CD1c-positive myeloid dendritic cell (primary cell): ENCODE results near the gene KCNG3.

Experiments used
- DNase-seq: peaks from one replicate; pipeline ENCODE4 v3.0.0-alpha.2; 2016; ENCODE audit errors: extremely low spot score

KCNG3 gene

DNA sequence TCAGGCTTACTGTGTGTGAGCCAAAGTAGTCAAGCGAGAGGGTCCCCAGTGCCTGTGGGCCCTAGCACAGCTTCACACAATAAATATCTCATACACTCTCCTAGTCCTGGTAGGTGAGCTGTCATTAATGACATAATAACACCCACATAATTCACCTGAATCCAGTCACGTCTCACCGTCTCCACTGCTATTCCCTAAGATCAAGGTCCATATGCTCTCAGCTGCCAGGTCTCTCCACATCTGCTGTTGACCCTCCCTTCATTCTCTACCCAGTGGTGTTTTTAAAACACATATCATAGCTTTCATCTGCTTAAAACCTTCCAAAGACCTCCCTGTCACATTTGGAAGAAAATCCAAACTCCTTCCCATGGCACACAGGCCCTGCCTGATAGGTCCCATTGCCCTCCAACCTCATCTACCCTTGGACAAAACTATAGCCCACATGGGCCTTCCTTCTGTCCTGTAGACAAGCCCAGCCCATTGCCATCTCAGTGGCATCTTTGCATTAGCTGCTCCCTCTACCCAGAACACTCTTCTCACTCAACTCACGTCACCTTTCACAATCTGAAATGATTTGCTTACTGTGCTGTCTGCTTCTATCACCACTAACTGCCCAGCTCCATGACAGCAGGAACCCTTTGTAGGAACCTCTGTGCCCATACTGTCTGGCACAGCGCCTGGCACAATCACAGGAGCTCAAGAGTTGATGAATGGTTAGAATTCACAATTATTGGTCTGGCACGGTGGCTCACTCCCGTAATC is 7.5 kb downstream of the KCNG3 start:
- no peak for DNase-seq

- DNase-seq, result no peak
These were observed 13.4 kb downstream of the KCNG3 start for GRCh38 chr2:42480402-42480801.

GRCh38 chr2:42474765-42475454 is 18.9 kb downstream of the KCNG3 start:
- no peak for DNase-seq

- DNase-seq, result no peak
These were observed 23.1 kb downstream of the KCNG3 start for GRCh38 chr2:42470706-42471105.

GRCh38 chr2:42464631-42465030 is 29.2 kb downstream of the KCNG3 start:
- no peak for DNase-seq

DNA sequence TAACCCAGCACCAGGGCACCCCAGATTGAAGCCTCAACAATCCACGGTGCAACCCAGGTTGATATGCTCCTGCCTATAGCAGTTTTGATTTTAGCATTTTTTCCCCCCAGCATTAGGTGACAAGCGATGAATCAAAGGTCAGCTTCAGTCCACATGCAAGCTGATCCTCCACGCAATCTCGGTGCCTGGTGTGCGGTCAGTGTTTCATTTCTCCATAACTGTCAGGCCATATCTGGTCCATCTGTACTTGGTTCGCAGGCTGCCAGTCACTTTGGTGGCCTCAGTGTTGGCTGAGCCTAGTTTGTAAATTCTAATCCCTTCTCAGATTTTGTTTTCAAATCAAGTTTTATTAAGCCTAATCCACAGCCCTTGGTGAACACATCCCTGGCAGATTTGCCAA is 30.2 kb downstream of the KCNG3 start:
- no peak for DNase-seq

DNA sequence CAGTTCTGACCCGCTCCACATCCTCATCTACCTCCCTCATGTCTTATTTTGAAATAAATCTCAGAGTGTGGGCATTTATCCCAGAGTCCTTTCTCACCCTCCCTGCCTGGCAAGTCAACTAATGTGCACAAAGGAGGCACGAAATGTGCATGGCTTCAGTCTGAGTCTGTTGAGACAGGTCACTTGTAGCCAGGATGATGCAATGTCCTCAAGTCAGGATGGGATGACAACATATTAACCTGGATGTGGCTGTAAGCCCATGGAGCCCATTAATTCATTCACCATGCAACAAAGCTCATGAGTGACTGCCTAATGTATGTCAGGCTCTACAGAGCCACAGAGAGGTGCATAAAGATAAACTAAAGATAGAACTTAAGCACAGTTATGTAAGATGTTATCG is 34.5 kb downstream of the KCNG3 start:
- no peak for DNase-seq

DNA sequence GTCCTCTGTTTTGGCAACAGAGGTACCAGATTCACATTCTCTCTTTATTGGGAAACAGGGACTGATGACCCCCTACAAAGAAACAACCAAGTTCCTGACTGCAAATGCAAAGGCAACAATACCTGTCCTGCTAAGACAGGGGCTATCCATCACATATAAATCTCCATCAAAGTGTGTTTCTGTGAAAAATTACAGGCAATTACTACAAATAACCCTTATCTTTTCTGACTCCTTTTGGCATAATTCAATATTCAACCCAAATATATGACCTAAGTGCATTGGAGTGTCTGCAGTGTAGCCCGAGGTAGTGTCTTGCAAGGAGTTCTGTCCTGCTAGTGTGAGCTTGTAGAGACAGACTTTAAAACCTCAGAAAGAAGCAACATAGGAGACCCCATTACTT is 35.4 kb downstream of the KCNG3 start:
- no peak for DNase-seq

DNA sequence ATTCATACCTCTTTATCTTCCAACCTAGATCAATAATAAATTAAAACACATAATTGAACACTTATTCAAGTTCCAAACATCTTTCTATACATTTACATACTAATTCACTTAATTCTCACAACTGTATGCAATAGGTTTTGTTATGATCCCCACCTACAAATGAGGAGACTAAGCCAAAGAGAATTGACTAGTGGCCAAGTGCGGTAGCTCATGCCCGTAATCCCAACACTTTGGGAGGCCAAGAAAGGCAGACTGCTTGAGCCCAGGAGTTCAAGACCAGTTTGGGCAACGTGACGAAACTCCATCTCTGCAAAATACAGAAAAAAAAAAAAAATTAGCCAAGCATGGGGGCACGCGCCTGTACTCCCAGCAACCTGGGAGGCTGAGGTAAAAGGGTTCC is 36.8 kb downstream of the KCNG3 start:
- no peak for DNase-seq

DNA sequence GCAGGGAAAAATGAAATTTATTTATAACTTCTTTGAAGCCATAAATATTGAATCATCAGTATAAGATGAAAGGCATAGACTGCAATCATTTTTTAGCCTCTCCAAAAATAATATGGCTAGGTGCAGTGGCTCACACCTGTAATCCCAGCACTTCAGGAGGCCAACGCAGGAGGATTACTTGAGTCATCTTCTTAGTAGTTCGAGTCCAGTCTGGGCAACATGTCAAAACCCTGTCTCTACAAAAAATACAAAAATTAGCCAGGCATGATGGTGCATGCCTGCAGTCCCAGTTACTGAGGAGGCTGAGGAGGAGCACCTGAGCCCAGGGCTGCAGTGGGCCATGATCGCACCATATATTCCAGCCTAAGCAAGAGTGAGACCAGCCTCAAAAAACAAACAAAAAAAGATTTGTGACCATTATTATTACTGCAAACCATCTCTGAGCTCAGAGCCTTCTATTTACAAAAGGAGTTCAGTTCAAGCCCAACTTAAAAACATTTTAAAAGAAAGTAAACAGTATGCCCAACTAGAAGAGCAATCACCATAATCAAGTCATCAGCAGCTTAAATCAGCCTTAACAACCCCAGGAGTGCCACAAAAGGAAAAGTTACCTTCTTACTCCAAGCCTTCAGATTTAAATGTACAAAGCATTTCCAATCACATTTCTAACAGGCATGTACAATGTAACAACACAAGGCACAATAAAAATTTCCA is 37.5 kb downstream of the KCNG3 start:
- DNase-seq, result no peak

DNA sequence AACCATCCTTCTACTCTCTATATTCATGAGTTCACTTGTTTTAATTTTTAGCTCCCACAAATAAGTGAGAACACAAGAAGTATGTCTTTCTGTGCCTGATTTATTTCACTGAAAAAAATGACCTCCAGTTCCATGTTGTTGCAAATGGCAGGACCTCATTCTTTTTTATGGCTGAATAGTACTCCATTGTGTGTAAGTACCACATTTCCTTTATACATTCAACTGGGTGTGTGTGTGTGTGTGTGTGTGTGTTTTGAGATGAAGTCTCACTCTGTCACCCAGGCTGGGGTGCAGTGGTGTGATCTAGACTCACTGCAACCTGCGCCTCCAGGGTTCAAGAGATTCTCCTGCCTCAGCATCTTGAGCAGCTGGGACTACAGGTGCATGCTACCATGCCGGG is 41.2 kb downstream of the KCNG3 start:
- no peak for DNase-seq

- DNase-seq, result no peak
These were observed 43.6 kb downstream of the KCNG3 start for GRCh38 chr2:42450136-42450535.

- DNase-seq, result no peak
These were observed 44.4 kb downstream of the KCNG3 start for GRCh38 chr2:42449163-42450087.

- no peak for DNase-seq
These were observed 45.6 kb downstream of the KCNG3 start for GRCh38 chr2:42448163-42448562.

DNA sequence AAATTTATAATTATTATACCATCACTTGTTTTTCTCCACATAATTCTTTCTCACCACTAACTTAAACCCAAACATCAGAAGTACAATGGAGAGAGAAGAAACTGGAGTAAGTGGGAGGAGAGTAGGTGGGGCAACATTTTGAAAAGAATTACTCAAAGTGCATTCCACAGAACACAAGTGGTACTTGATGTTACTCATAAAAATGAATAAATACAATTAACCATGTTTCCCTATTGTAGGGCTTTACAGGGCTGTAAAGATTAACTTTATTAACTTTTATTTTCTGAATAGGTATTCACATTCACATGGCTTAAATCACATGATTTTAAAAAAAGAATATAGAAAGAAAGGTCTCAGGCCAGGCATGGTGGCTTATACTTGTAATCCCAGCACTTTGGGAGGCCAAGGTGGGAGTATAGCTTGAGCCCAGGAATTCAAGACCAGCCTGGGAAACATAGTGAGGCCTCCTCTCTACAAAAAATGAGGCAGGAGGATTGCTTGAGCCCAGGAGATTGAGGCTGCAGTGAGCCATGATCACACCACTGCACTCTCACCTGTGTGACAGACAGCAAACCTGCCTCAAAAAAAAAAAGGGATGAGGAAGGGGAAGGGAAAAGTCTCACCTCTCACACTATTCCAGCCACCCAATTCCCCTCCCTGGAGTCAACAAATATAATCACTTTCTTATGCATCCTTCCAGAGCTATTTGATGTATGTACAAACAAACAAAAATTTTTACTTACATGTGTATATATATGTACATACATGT is 47.1 kb downstream of the KCNG3 start:
- no peak for DNase-seq

DNA sequence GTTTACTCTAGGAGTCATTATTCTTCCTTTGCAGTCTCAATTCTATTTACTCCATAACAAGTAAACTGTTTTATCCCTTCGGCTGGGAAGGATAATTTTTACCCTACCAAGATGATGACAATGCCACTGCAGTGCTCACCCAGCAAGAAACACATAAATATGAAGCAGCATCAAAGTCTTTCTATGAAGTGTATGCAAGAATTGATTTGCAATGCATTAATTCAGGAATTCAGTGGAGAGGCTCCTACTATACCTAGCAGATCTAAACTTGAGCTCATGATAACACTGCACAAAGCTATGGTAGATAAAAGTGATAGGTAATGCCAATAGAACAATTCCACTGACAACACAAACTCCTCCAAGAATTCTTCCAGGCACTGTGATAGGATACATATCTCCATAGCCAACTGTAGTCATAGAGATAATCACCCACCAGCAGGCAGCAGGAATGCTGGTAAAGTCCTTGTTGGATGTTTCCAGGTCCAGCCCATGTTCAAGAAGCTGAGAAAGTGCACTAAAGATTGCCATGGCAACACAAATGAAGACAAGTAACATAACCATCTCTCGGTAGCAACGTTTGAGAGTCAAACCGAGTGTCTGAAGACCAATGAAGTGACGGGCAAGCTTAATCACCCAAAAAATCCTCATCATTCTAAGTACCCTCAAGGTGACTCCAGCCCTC is 49.9 kb downstream of the KCNG3 start:
- no peak for DNase-seq

GRCh38 chr2:42442774-42443173 is 51.0 kb downstream of the KCNG3 start:
- DNase-seq, result no peak

- peak; percentile 41 for DNase-seq
These were observed 55.1 kb downstream of the KCNG3 start for GRCh38 chr2:42438685-42439084.

- no peak for DNase-seq
These were observed 57.4 kb downstream of the KCNG3 start for GRCh38 chr2:42436370-42436769.

- DNase-seq, result no peak
These were observed 58.2 kb downstream of the KCNG3 start for GRCh38 chr2:42435628-42436027.
